Small intestine (tissue), 7 donors: ENCODE data around the gene CD38. TPM values are rescaled to one million over a fixed set of nuclear protein-coding genes. Genes with fewer than 3 reads are reported as not detected.

Experiments
- DNase-seq, 2 donors: peaks; one replicate each; pipeline versions ENCODE4 v3.0.0 to v3.0.0-alpha.2; 2013
- FAIRE-seq: peaks from 2 replicates; lab custom pipeline; 2012; peaks lifted over from hg19 to GRCh38; lab: Jason Lieb, UNC
- H3K27ac ChIP-seq, 3 donors: one replicate each; pipeline ENCODE4 v1.5.1; 2013; ENCODE audit warnings: low read length in 2 of 3, mild to moderate bottlenecking in 2 of 3, control low read depth in 1 of 3, inconsistent platforms in 1 of 3, low read depth in 1 of 3, moderate library complexity in 1 of 3
- H3K27me3 ChIP-seq, 3 donors: one replicate each; pipeline ENCODE4 v1.6.1; 2013; ENCODE audit warnings: low read length in 3 of 3, inconsistent platforms in 1 of 3; ENCODE audit not compliant: control insufficient read depth in 3 of 3, insufficient read depth in 3 of 3
- H3K36me3 ChIP-seq, 3 donors: one replicate each; pipeline ENCODE4 v1.6.1; 2013; ENCODE audit warnings: low read length in 3 of 3, inconsistent platforms in 1 of 3, low read depth in 1 of 3, mild to moderate bottlenecking in 1 of 3, moderate library complexity in 1 of 3; ENCODE audit not compliant: control insufficient read depth in 3 of 3, insufficient read depth in 2 of 3
- H3K4me1 ChIP-seq, 3 donors: one replicate each; pipeline ENCODE4 v1.6.1; 2013; ENCODE audit warnings: low read length in 2 of 3, inconsistent platforms in 1 of 3, low read depth in 1 of 3, mild to moderate bottlenecking in 1 of 3, moderate library complexity in 1 of 3; ENCODE audit not compliant: control insufficient read depth in 3 of 3, insufficient read depth in 2 of 3
- H3K4me3 ChIP-seq, 3 donors: one replicate each; pipeline ENCODE4 v1.5.1; 2013; ENCODE audit warnings: low read length in 3 of 3, control low read depth in 1 of 3, inconsistent platforms in 1 of 3, low read depth in 1 of 3, mild to moderate bottlenecking in 1 of 3, moderate library complexity in 1 of 3
- H3K9me3 ChIP-seq, 2 donors: one replicate each; pipeline ENCODE4 v1.6.1; 2013; ENCODE audit warnings: low read depth in 1 of 2, low read length in 1 of 2; ENCODE audit not compliant: control insufficient read depth in 2 of 2, insufficient read depth in 1 of 2
- WGBS, 3 donors: extraction: QIAGEN DNeasy Blood & Tissue Kit; methylation state at CpG; one replicate each; pipeline ENCODE4 v1.1.7; 2013; 5-methylcytosine and 5-hydroxymethylcytosine counted together
- polyA plus RNA-seq, 4 donors: library from polyadenylated mRNA; stranded (reverse) in 3 of 4; unstranded in 1 of 4; fragments of 200-250 nt in 3 of 4; fragments of 120-200 nt in 1 of 4; gene quantifications; one replicate each; pipeline versions ENCODE4 v1.2.1 to v1.2.3, GENCODE V29; 2013
- donor health status: healthy with polysubstance abuse.
- donor health status: control.
- donor health status: control.
- donor health status: Bipolar disorder and iron deficiency.
- donor health status: healthy.

Gene CD38
- polyA plus RNA-seq, 4 donors = under 0.01 to 2.7 (median 2.1) TPM

- DNase-seq (no peak), FAIRE-seq (no peak)
- H3K27ac ChIP-seq = no peak overlapping the region
- H3K4me1 ChIP-seq = no peaks in the 10 kb centered on the region
- H3K4me3 ChIP-seq = no peak overlapping the region
- no peaks in the 10 kb centered on the region for H3K9me3 ChIP-seq
- no peaks in the 10 kb centered on the region for H3K36me3 ChIP-seq
- WGBS, 3 donors = 41 to 65% (median 57%) methylated on average over 4 of the region's 4 CpGs
- H3K27me3 ChIP-seq = no peaks in the 10 kb centered on the region
These were observed 90.8 kb downstream of the CD38 start for GRCh38 chr4:15868826-15869413.

DNA sequence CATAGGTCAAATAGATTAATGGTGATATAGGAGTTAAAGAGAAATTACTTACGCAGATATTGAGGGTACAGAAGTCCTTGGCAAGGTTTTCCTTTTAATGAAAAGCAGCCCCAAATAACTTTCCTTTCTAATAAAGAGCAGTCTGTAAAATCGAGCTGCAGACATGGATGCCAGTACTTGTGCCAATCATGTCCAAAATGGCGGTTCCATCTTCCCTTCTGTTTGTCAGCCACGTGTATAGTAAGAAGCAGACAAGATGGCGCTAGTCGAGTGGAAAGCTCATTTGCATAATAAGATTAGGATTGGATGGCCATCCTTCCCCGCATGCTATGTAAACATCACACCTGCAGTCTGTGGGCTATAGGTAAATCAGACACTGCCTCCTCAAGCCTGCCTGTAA is 92.0 kb downstream of the CD38 start:
- no peak for FAIRE-seq
- 80 to 86% (median 86%) methylated on average over 7 of the region's 7 CpGs for WGBS, 3 donors
- Histone ChIP-seq H3K4me1 (no peaks in the 10 kb centered on the region), H3K4me3 (no peak overlapping the region), H3K27ac (no peak overlapping the region), H3K9me3 (no peaks in the 10 kb centered on the region), H3K36me3 (no peaks in the 10 kb centered on the region), H3K27me3 (no peaks in the 10 kb centered on the region)
- no peak for DNase-seq

GRCh38 chr4:15870921-15871664 is 93.0 kb downstream of the CD38 start:
- FAIRE-seq (no peak), DNase-seq (no peak)
- no peaks in the 10 kb centered on the region for H3K27me3 ChIP-seq
- H3K4me3 ChIP-seq = no peak overlapping the region
- no peak overlapping the region for H3K27ac ChIP-seq
- H3K36me3 ChIP-seq = no peaks in the 10 kb centered on the region
- H3K4me1 ChIP-seq = no peaks in the 10 kb centered on the region
- 86 to 88% (median 88%) methylated on average over 4 of the region's 4 CpGs for WGBS, 3 donors
- H3K9me3 ChIP-seq = no peaks in the 10 kb centered on the region

DNA sequence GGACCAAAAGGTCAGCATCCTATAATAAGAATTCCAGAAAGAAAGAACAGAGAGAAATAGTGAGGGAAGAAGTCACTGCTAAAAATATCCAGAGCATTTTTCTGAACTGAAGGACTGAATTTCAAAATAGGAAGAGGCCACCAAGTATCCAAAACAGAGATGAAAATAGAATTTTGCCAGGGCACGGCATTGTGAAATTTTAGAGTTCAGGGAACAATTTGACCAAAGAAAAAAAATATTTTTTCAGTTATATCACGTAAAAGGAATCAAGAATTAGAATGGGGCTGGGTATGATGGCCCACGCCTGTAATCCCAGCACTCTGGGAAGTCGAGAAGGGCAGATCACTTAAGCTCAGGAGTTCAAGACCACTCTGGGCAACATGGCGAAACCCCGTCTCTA is 95.0 kb downstream of the CD38 start:
- Histone ChIP-seq H3K4me1 (no peaks in the 10 kb centered on the region), H3K4me3 (no peak overlapping the region), H3K36me3 (no peaks in the 10 kb centered on the region), H3K27ac (no peak overlapping the region), H3K9me3 (peaks cover 0 to 4% of the 10 kb centered on the region in 2 donors), H3K27me3 (no peaks in the 10 kb centered on the region)
- 74 to 86% (median 79%) methylated on average over 6 of the region's 6 CpGs for WGBS, 3 donors
- DNase-seq (no peak), FAIRE-seq (no peak)

DNA sequence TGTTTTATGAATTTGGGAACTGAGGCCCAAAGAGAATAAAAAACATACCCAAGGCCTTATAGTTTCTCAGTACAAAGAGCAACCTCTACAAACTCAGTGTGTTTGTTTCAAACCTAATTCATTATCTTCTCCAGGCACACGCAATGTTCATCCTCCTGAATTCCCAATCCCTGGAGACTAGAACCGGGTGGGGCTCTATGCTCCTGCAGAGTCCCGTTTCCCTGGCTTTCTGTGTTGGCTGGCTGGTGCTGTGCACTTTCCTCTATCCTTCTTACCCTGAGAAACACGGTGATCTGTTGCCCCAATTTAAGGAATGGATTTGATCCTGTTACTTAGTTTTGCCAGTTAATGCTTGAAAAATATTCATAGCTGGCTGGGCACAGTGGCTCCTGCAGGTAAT is 96.5 kb downstream of the CD38 start:
- DNase-seq (no peak), FAIRE-seq (no peak)
- Histone ChIP-seq H3K9me3 (peaks cover 0 to 4% of the 10 kb centered on the region in 2 donors), H3K4me3 (no peak overlapping the region), H3K27me3 (no peaks in the 10 kb centered on the region), H3K36me3 (no peaks in the 10 kb centered on the region), H3K27ac (no peak overlapping the region), H3K4me1 (no peaks in the 10 kb centered on the region)
- 66 to 73% (median 69%) methylated on average over 4 of the region's 4 CpGs for WGBS, 3 donors

- no peak for DNase-seq
- 59 to 72% (median 62%) methylated on average over 5 of the region's 5 CpGs for WGBS, 3 donors
- Histone ChIP-seq H3K4me3 (no peak overlapping the region), H3K27ac (no peak overlapping the region), H3K27me3 (no peaks in the 10 kb centered on the region), H3K9me3 (peaks cover 0 to 4% of the 10 kb centered on the region in 2 donors), H3K4me1 (no peaks in the 10 kb centered on the region), H3K36me3 (no peaks in the 10 kb centered on the region)
- no peak for FAIRE-seq
These were observed 97.7 kb downstream of the CD38 start for GRCh38 chr4:15875663-15876460.

GRCh38 chr4:15878011-15878410 is 99.9 kb downstream of the CD38 start:
- FAIRE-seq (no peak), DNase-seq (no peak)
- H3K36me3 ChIP-seq = no peaks in the 10 kb centered on the region
- H3K27ac ChIP-seq = no peak overlapping the region
- H3K27me3 ChIP-seq = no peaks in the 10 kb centered on the region
- H3K4me1 ChIP-seq = no peaks in the 10 kb centered on the region
- 84 to 94% (median 94%) methylated on average over 3 of the region's 3 CpGs for WGBS, 3 donors
- peaks cover 0 to 4% of the 10 kb centered on the region in 2 donors for H3K9me3 ChIP-seq
- H3K4me3 ChIP-seq = no peak overlapping the region

GRCh38 chr4:15881820-15882219 is 103.7 kb downstream of the CD38 start:
- 62 to 73% (median 68%) methylated on average over 3 of the region's 3 CpGs for WGBS, 3 donors
- H3K36me3 ChIP-seq = no peaks in the 10 kb centered on the region
- H3K9me3 ChIP-seq = peaks cover 0 to 4% of the 10 kb centered on the region in 2 donors
- no peak for DNase-seq
- H3K4me1 ChIP-seq = no peaks in the 10 kb centered on the region
- no peaks in the 10 kb centered on the region for H3K27me3 ChIP-seq
- no peak overlapping the region for H3K4me3 ChIP-seq
- FAIRE-seq = no peak
- no peak overlapping the region for H3K27ac ChIP-seq
